B cell (primary cell): ENCODE measurements around the gene PDE4B. TPM values are rescaled to one million over a fixed set of nuclear protein-coding genes. Genes with fewer than 3 reads are reported as not detected.

Source experiments
- ATAC-seq: fragments of 200-7000 bp; cut with Tn5 transposase; one replicate; pipeline ENCODE4 v1.10.0; 2021; ENCODE audit warnings: low read depth, mild to moderate bottlenecking, moderate number of reproducible peaks, moderate library complexity
- CTCF ChIA-PET: fragments of 350-600 bp; sonication (Branson Sonifier 250); formaldehyde crosslinking; loops from one replicate; lab custom pipeline; 2021; ENCODE audit warnings: antibody characterized with exemption, inconsistent platforms; lab: Charles Lee
- POLR2A ChIA-PET: fragments of 350-600 bp; sonication (Branson Sonifier 250); formaldehyde crosslinking; loops from one replicate; lab custom pipeline; 2021; ENCODE audit warnings: antibody characterized with exemption; lab: Charles Lee
- DNase-seq: peaks from one replicate; pipeline ENCODE4 v3.0.0; 2013
- H2AFZ ChIP-seq: 2 replicates; pipeline ENCODE4 v1.6.1; 2012; ENCODE audit warnings: mild to moderate bottlenecking, low read depth, low read length; ENCODE audit not compliant: insufficient read depth, poor library complexity, severe bottlenecking
- H3K27ac ChIP-seq, 2 donors: 1 replicate in 1 of 2; 2 replicates in 1 of 2; pipeline ENCODE4 v1.5.1; 2012 to 2013; ENCODE audit warnings: low read length in 2 of 2, mild to moderate bottlenecking in 2 of 2, moderate library complexity in 1 of 2
- H3K27me3 ChIP-seq, 4 experiments: fragments of 200-600 bp in 1 of 4; sonication (generic) in 1 of 4; replicated peaks in 1 of 4; 1 replicate in 2 of 4; 2 replicates in 2 of 4; pipeline versions ENCODE4 v1.6.1 to v1.7.0; 2013 to 2016; ENCODE audit warnings: low read length in 3 of 4, mild to moderate bottlenecking in 2 of 4, mixed read lengths in 1 of 4, moderate library complexity in 1 of 4; ENCODE audit not compliant: insufficient read depth in 4 of 4, control insufficient read depth in 3 of 4; ENCODE audit errors: control extremely low read depth in 1 of 4
- H3K36me3 ChIP-seq, 2 experiments: replicated peaks in 1 of 2; 1 replicate in 1 of 2; 2 replicates in 1 of 2; pipeline versions ENCODE4 v1.6.1 to v1.7.1; 2013; ENCODE audit warnings: low read length in 1 of 2; ENCODE audit not compliant: insufficient read depth in 2 of 2, control insufficient read depth in 1 of 2; ENCODE audit errors: control extremely low read depth in 1 of 2, extremely low read depth in 1 of 2
- H3K4me1 ChIP-seq, 2 donors: fragments of 200-600 bp in 1 of 2; sonication (generic) in 1 of 2; 1 replicate in 1 of 2; 2 replicates in 1 of 2; pipeline versions ENCODE4 v1.5.1 to v1.6.1; 2013 to 2017; ENCODE audit warnings: low read length in 2 of 2; ENCODE audit not compliant: control insufficient read depth in 2 of 2, insufficient read depth in 2 of 2
- H3K4me2 ChIP-seq: replicated peaks from 2 replicates; pipeline ENCODE3; 2012; ENCODE audit warnings: mild to moderate bottlenecking, low read depth, low read length; ENCODE audit not compliant: poor library complexity, severe bottlenecking
- H3K4me3 ChIP-seq, 5 experiments: fragments of 200-600 bp in 1 of 5; sonication (generic) in 1 of 5; 1 replicate in 3 of 5; 2 replicates in 2 of 5; pipeline versions ENCODE4 v1.5.1 to v1.7.0; 2011 to 2016; ENCODE audit warnings: low read length in 4 of 5, mild to moderate bottlenecking in 4 of 5, low read depth in 2 of 5, control low read depth in 1 of 5, moderate library complexity in 1 of 5; ENCODE audit not compliant: insufficient read depth in 1 of 5; ENCODE audit errors: control extremely low read depth in 1 of 5, extremely low read depth in 1 of 5
- H3K79me2 ChIP-seq: fragments of 200-600 bp; sonication (generic); one replicate; pipeline ENCODE4 v1.6.0; 2016; ENCODE audit warnings: low read length; ENCODE audit not compliant: control insufficient read depth, insufficient read depth
- H3K9ac ChIP-seq: fragments of 200-600 bp; sonication (generic); 2 replicates; pipeline ENCODE4 v1.6.1; 2017; ENCODE audit warnings: mild to moderate bottlenecking, low read length, moderate library complexity
- H3K9me3 ChIP-seq, 3 donors: one replicate each; pipeline versions ENCODE4 v1.6.1 to v1.7.1; 2013; ENCODE audit warnings: low read length in 2 of 3; ENCODE audit not compliant: control insufficient read depth in 2 of 3, insufficient read depth in 1 of 3; ENCODE audit errors: control extremely low read depth in 1 of 3
- H4K20me1 ChIP-seq: 2 replicates; pipeline ENCODE4 v1.6.0; 2012; ENCODE audit warnings: mild to moderate bottlenecking, low read length; ENCODE audit not compliant: insufficient read depth, control insufficient read depth, poor library complexity, severe bottlenecking
- H3K27ac Mint-ChIP-seq: one replicate; pipeline ENCODE4 v1.8.0; 2021; ENCODE audit warnings: mixed read lengths
- H3K27me3 Mint-ChIP-seq: one replicate; pipeline ENCODE4 v1.8.0; 2021; ENCODE audit warnings: mixed read lengths
- H3K4me1 Mint-ChIP-seq: one replicate; pipeline ENCODE4 v1.8.0; 2021; ENCODE audit warnings: mixed read lengths
- H3K4me3 Mint-ChIP-seq: one replicate; pipeline ENCODE4 v1.8.0; 2021; ENCODE audit warnings: mixed read lengths
- H3K9me3 Mint-ChIP-seq: one replicate; pipeline ENCODE4 v1.8.0; 2022; ENCODE audit warnings: mixed read lengths; ENCODE audit not compliant: insufficient read depth
- EZH2 ChIP-seq: IDR thresholded peaks from 2 replicates; pipeline ENCODE4 v1.6.1; 2012; ENCODE audit warnings: borderline replicate concordance, low read depth, mild to moderate bottlenecking, moderate library complexity, low read length; ENCODE audit not compliant: insufficient read depth, poor library complexity, severe bottlenecking
- WGBS: methylation state at CpG from one replicate; pipeline ENCODE4 v1.1.5; 2013; ENCODE audit warnings: missing lambda C conversion rate; ENCODE audit not compliant: insufficient coverage; 5-methylcytosine and 5-hydroxymethylcytosine counted together
- intact Hi-C: fragments of 100-400 bp; cut with micrococcal nuclease; formaldehyde crosslinking; loops from one replicate; pipeline ENCODE4 v1.10.0; 2022
- polyA plus RNA-seq: library from polyadenylated mRNA; depleted of rRNA; stranded (reverse); fragments of >200 nt; gene quantifications from 2 replicates; pipeline ENCODE4 v1.2.3, GENCODE V29; 2012
- total RNA-seq, 2 donors: library from RNA; stranded (reverse); fragments of 120-200 nt in 1 of 2; gene quantifications; 1 replicate in 1 of 2; 2 replicates in 1 of 2; pipeline versions ENCODE4 v1.2.3 to v1.2.4, GENCODE V29; 2013 to 2022
- TF ChIP-seq, protein P1 (sequence below): fragments of 200-600 bp; IDR thresholded peaks from one replicate; pipeline ENCODE4 v1.8.0; 2022; ENCODE audit warnings: antibody characterized with exemption, mild to moderate bottlenecking

PDE4B gene
- total and polyA plus RNA-seq, 2 donors (not counting 1 experiment from before 2014, with no cell fraction given): 63.7 to 242 TPM

DNA sequence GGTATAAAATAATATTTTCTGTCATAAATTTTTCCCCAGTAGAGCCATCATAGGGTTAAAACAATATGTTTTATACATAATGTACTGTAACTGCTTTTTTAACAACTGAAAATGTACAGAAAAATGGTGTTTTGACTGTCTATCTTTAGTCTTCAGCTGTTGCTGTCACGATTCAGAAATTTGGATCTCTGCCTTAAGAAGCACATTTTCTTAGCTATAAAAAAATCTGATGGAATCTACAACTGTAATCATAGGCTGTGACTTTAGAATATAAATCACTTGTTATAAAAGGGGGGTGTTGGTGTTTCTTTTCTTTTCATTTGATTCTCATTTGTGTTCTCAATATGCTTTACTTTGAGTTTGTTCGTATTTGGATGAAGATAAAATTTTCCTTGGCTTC is 187.5 kb downstream of the PDE4B start:
- H3K9ac ChIP-seq: no peak overlapping the region
- no peaks in the 10 kb centered on the region for H3K4me1 ChIP-seq
- H3K36me3 ChIP-seq: no peaks in the 10 kb centered on the region
- H3K9me3 Mint-ChIP-seq: peaks cover 9% of the 10 kb centered on the region
- intact Hi-C loops: no loop called here
- H3K4me2 ChIP-seq: no peak overlapping the region
- no peak overlapping the region for H3K27ac ChIP-seq
- ATAC-seq (no peak), DNase-seq (no peak)
- CTCF ChIA-PET: no interaction called here
- H3K4me3 Mint-ChIP-seq: no peak overlapping the region
- H2AFZ ChIP-seq: no peak overlapping the region
- no peak overlapping the region for H3K27ac Mint-ChIP-seq
- POLR2A ChIA-PET: no interaction called here
- H3K4me3 ChIP-seq: no peak overlapping the region
- H3K9me3 ChIP-seq: peaks cover 2 to 12% (median 12%) of the 10 kb centered on the region in 3 donors
- no CpG with 5 or more reads among the region's 2 CpGs for WGBS
- H4K20me1 ChIP-seq: no peaks in the 10 kb centered on the region
- peaks cover 21% of the 10 kb centered on the region for H3K27me3 Mint-ChIP-seq
- TF ChIP-seq, protein P1, sequence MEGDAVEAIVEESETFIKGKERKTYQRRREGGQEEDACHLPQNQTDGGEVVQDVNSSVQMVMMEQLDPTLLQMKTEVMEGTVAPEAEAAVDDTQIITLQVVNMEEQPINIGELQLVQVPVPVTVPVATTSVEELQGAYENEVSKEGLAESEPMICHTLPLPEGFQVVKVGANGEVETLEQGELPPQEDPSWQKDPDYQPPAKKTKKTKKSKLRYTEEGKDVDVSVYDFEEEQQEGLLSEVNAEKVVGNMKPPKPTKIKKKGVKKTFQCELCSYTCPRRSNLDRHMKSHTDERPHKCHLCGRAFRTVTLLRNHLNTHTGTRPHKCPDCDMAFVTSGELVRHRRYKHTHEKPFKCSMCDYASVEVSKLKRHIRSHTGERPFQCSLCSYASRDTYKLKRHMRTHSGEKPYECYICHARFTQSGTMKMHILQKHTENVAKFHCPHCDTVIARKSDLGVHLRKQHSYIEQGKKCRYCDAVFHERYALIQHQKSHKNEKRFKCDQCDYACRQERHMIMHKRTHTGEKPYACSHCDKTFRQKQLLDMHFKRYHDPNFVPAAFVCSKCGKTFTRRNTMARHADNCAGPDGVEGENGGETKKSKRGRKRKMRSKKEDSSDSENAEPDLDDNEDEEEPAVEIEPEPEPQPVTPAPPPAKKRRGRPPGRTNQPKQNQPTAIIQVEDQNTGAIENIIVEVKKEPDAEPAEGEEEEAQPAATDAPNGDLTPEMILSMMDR: no peak
- no peak for TF ChIP-seq EZH2
- no peaks in the 10 kb centered on the region for H3K79me2 ChIP-seq
- H3K27me3 ChIP-seq: no peaks in the 10 kb centered on the region
- H3K4me1 Mint-ChIP-seq: no peaks in the 10 kb centered on the region

DNA sequence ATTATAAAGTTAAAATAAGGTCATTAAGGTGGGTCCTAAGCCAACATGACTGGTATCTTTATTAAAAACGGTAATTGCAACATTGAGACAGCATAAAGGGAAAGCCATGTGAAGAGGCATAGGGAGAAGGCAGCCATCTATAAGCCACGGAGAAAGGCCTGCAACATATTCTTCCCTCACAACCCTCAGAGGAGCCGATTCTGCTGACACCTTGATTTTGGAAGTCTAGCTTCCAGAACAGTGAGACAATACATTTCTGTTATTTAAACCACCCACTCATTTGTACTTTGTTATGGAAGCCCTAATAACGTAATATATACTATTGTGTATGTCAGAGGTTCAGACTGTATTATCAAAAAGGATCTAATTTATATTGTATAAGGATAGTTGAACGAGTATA is 190.8 kb downstream of the PDE4B start:
- no peaks in the 10 kb centered on the region for H4K20me1 ChIP-seq
- no peaks in the 10 kb centered on the region for H3K9me3 ChIP-seq
- no peak overlapping the region for H3K4me2 ChIP-seq
- intact Hi-C loops: no loop called here
- H3K4me3 ChIP-seq: no peak overlapping the region
- Mint-ChIP-seq H3K4me3 (no peak overlapping the region), H3K27me3 (peaks cover 21% of the 10 kb centered on the region), H3K9me3 (no peaks in the 10 kb centered on the region), H3K27ac (no peak overlapping the region), H3K4me1 (no peaks in the 10 kb centered on the region)
- H3K79me2 ChIP-seq: no peaks in the 10 kb centered on the region
- no peaks in the 10 kb centered on the region for H3K36me3 ChIP-seq
- no peaks in the 10 kb centered on the region for H3K27me3 ChIP-seq
- ChIA-PET CTCF (no interaction called here), POLR2A (no interaction called here)
- 43% methylated on average over 1 of the region's 5 CpGs for WGBS
- no peaks in the 10 kb centered on the region for H3K4me1 ChIP-seq
- ATAC-seq (no peak), DNase-seq (no peak)
- H3K27ac ChIP-seq: no peak overlapping the region
- H3K9ac ChIP-seq: no peak overlapping the region
- TF ChIP-seq, protein P1: no peak
- H2AFZ ChIP-seq: no peak overlapping the region
